ENCODE measurements around the gene SLC39A6.

DNA sequence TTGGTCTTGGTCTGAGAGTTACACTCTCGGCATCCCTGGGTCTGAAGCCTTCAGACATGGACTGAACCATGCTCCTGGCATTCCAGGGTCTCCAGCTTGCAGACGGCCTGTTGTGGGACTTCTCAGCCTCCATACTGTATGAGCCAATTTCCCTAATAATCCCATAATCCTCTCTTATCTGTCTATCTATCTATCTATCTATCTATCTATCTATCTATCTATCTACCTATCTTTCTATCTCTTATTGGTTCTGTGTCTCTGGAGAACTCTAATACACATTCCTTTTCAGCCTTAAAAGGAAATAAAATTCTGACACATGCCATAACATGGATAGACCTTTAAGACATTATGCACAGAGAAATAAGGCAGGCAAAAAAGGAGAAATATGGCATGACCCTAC lies 24.4 kb downstream of the SLC39A6 start:
- TF ChIP-seq, protein P1, sequence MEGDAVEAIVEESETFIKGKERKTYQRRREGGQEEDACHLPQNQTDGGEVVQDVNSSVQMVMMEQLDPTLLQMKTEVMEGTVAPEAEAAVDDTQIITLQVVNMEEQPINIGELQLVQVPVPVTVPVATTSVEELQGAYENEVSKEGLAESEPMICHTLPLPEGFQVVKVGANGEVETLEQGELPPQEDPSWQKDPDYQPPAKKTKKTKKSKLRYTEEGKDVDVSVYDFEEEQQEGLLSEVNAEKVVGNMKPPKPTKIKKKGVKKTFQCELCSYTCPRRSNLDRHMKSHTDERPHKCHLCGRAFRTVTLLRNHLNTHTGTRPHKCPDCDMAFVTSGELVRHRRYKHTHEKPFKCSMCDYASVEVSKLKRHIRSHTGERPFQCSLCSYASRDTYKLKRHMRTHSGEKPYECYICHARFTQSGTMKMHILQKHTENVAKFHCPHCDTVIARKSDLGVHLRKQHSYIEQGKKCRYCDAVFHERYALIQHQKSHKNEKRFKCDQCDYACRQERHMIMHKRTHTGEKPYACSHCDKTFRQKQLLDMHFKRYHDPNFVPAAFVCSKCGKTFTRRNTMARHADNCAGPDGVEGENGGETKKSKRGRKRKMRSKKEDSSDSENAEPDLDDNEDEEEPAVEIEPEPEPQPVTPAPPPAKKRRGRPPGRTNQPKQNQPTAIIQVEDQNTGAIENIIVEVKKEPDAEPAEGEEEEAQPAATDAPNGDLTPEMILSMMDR (IDR thresholded peaks at IDR 0.05 in 2 of 3, conservative IDR thresholded peaks at IDR 0.05 in 1 of 3; ENCODE audit: borderline replicate concordance in 1 of 3, insufficient read depth in 1 of 3, low read depth in 2 of 3, low read length in 2 of 3): no peak
- no peak for TF ChIP-seq SP1 (IDR thresholded peaks at IDR 0.05; ENCODE audit: low read depth)

All from HCT116 (cell line).